Osteocyte (in vitro differentiated cells): ENCODE results near the gene TSPO2. TPM values are rescaled to one million over a fixed set of nuclear protein-coding genes. Genes with fewer than 3 reads are reported as not detected.
"Not testable (repeated sequence)": the region's sequence is repeated elsewhere in the genome, so short reads cannot be mapped to it uniquely, and the experiment has no call there.

Experiments used
- DNase-seq: peaks from one replicate; pipeline ENCODE4 v3.0.0; 2021; ENCODE audit warnings: mixed read lengths; ENCODE audit not compliant: unreplicated experiment; ENCODE audit errors: extremely low spot score
- H3K27ac Mint-ChIP-seq: one replicate; pipeline ENCODE4 v1.8.0; 2021; ENCODE audit warnings: mild to moderate bottlenecking, mixed read lengths; ENCODE audit not compliant: unreplicated experiment
- H3K27me3 Mint-ChIP-seq: one replicate; pipeline ENCODE4 v1.8.0; 2021; ENCODE audit warnings: mixed read lengths; ENCODE audit not compliant: unreplicated experiment
- H3K36me3 Mint-ChIP-seq: one replicate; pipeline ENCODE4 v1.8.0; 2021; ENCODE audit warnings: mixed read lengths; ENCODE audit not compliant: unreplicated experiment
- H3K4me1 Mint-ChIP-seq: one replicate; pipeline ENCODE4 v1.8.0; 2021; ENCODE audit warnings: mixed read lengths; ENCODE audit not compliant: unreplicated experiment
- H3K4me3 Mint-ChIP-seq: one replicate; pipeline ENCODE4 v1.8.0; 2021; ENCODE audit warnings: mild to moderate bottlenecking, moderate library complexity, mixed read lengths; ENCODE audit not compliant: unreplicated experiment
- H3K9me3 Mint-ChIP-seq: one replicate; pipeline ENCODE4 v1.8.0; 2021; ENCODE audit warnings: mixed read lengths; ENCODE audit not compliant: unreplicated experiment
- CTCF ChIP-seq: fragments of 200-600 bp; sonication (generic); IDR thresholded peaks from 2 replicates; pipeline ENCODE4 v1.5.0; 2021; ENCODE audit warnings: antibody characterized with exemption, mild to moderate bottlenecking, moderate library complexity
- total RNA-seq: library from RNA; stranded (reverse); gene quantifications from 2 replicates; pipeline ENCODE4 v1.2.1, GENCODE V29; 2021

The TSPO2 gene
- total RNA-seq, 1 donor from 2014 or later, result not detected

GRCh38 chr6:41008011-41008410, 34.3 kb upstream of the TSPO2 start:
- Mint-ChIP-seq H3K27ac (no peak overlapping the region), H3K27me3 (peaks cover 44% of the 10 kb centered on the region), H3K9me3 (no peaks in the 10 kb centered on the region), H3K36me3 (no peaks in the 10 kb centered on the region), H3K4me1 (no peaks in the 10 kb centered on the region), H3K4me3 (no peak overlapping the region)
- DNase-seq, result no peak
- TF ChIP-seq CTCF, result no peak

GRCh38 chr6:41009669-41010068, 32.6 kb upstream of the TSPO2 start:
- H3K36me3 Mint-ChIP-seq, result no peaks in the 10 kb centered on the region
- H3K9me3 Mint-ChIP-seq, result no peaks in the 10 kb centered on the region
- no peak overlapping the region for H3K27ac Mint-ChIP-seq
- no peak for DNase-seq
- TF ChIP-seq CTCF, result no peak
- H3K4me1 Mint-ChIP-seq, result no peaks in the 10 kb centered on the region
- peaks cover 31% of the 10 kb centered on the region for H3K27me3 Mint-ChIP-seq
- H3K4me3 Mint-ChIP-seq, result no peak overlapping the region

GRCh38 chr6:41011673-41012072, 30.6 kb upstream of the TSPO2 start:
- H3K4me1 Mint-ChIP-seq, result no peaks in the 10 kb centered on the region
- no peaks in the 10 kb centered on the region for H3K9me3 Mint-ChIP-seq
- no peak for TF ChIP-seq CTCF
- no peaks in the 10 kb centered on the region for H3K36me3 Mint-ChIP-seq
- H3K27ac Mint-ChIP-seq, result no peak overlapping the region
- peaks cover 22% of the 10 kb centered on the region for H3K27me3 Mint-ChIP-seq
- DNase-seq, result no peak
- no peak overlapping the region for H3K4me3 Mint-ChIP-seq

GRCh38 chr6:41013466-41014153, 28.7 kb upstream of the TSPO2 start:
- no peak overlapping the region for H3K27ac Mint-ChIP-seq
- peaks cover 20% of the 10 kb centered on the region for H3K27me3 Mint-ChIP-seq
- H3K4me1 Mint-ChIP-seq, result no peaks in the 10 kb centered on the region
- no peaks in the 10 kb centered on the region for H3K36me3 Mint-ChIP-seq
- H3K9me3 Mint-ChIP-seq, result no peaks in the 10 kb centered on the region
- no peak for TF ChIP-seq CTCF
- no peak for DNase-seq
- no peak overlapping the region for H3K4me3 Mint-ChIP-seq

- Mint-ChIP-seq H3K27ac (no peak overlapping the region), H3K4me3 (no peak overlapping the region), H3K4me1 (no peaks in the 10 kb centered on the region), H3K27me3 (peaks cover 14% of the 10 kb centered on the region), H3K9me3 (no peaks in the 10 kb centered on the region), H3K36me3 (no peaks in the 10 kb centered on the region)
- no peak for DNase-seq
- no peak for TF ChIP-seq CTCF
Measured at GRCh38 chr6:41014780-41015179, 27.5 kb upstream of the TSPO2 start.

GRCh38 chr6:41015860-41016259, 26.4 kb upstream of the TSPO2 start:
- DNase-seq, H3K4me3 Mint-ChIP-seq, H3K27ac Mint-ChIP-seq: not testable (repeated sequence)

More at GRCh38 chr6:41015860-41016259, 26.4 kb upstream of the TSPO2 start:
- not testable (repeated sequence) for H3K36me3 Mint-ChIP-seq, H3K4me1 Mint-ChIP-seq, H3K9me3 Mint-ChIP-seq
- H3K27me3 Mint-ChIP-seq, result peaks cover 12% of the 10 kb centered on the region
